CD14-positive monocyte (primary cell): Measurements from ENCODE around the gene SIM1. TPM values are rescaled to one million over a fixed set of nuclear protein-coding genes. Genes with fewer than 3 reads are reported as not detected.

Source experiments
- DNase-seq, 3 donors: peaks; one replicate each; pipeline ENCODE4 v3.0.0-alpha.2; 2011 to 2022
- H2AFZ ChIP-seq: 2 replicates; pipeline ENCODE4 v1.6.0; 2012; ENCODE audit warnings: mild to moderate bottlenecking, low read depth, low read length, inconsistent platforms; ENCODE audit not compliant: insufficient read depth, poor library complexity, severe bottlenecking
- H3K27ac ChIP-seq, 2 donors: 1 replicate in 1 of 2; 2 replicates in 1 of 2; pipeline ENCODE4 v1.5.1; 2012 to 2013; ENCODE audit warnings: low read length in 2 of 2, control low read depth in 1 of 2, inconsistent platforms in 1 of 2, low read depth in 1 of 2, mild to moderate bottlenecking in 1 of 2
- H3K27me3 ChIP-seq, 2 donors: one replicate each; pipeline versions ENCODE4 v1.6.0 to v1.6.1; 2011 to 2013; ENCODE audit warnings: low read length in 2 of 2; ENCODE audit not compliant: control insufficient read depth in 2 of 2, insufficient read depth in 2 of 2
- H3K36me3 ChIP-seq, 2 donors: replicated peaks in 1 of 2; 1 replicate in 1 of 2; 2 replicates in 1 of 2; pipeline versions ENCODE4 v1.5.1 to v1.6.1; 2012 to 2013; ENCODE audit warnings: low read length in 2 of 2, control low read depth in 1 of 2, inconsistent platforms in 1 of 2, mild to moderate bottlenecking in 1 of 2; ENCODE audit not compliant: insufficient read depth in 2 of 2, control insufficient read depth in 1 of 2
- H3K4me1 ChIP-seq, 2 donors: 1 replicate in 1 of 2; 2 replicates in 1 of 2; pipeline versions ENCODE4 v1.5.1 to v1.6.1; 2012 to 2013; ENCODE audit warnings: low read length in 2 of 2, control low read depth in 1 of 2, inconsistent platforms in 1 of 2, mild to moderate bottlenecking in 1 of 2, moderate library complexity in 1 of 2; ENCODE audit not compliant: insufficient read depth in 2 of 2, control insufficient read depth in 1 of 2
- H3K4me2 ChIP-seq: replicated peaks from 2 replicates; pipeline ENCODE3; 2012; ENCODE audit warnings: low read length, moderate library complexity, mild to moderate bottlenecking; ENCODE audit not compliant: poor library complexity, severe bottlenecking; ENCODE audit errors: extremely low read depth
- H3K4me3 ChIP-seq, 3 experiments: fragments of 200-600 bp in 1 of 3; sonication (generic) in 1 of 3; replicated peaks in 1 of 3; 1 replicate in 2 of 3; 2 replicates in 1 of 3; pipeline ENCODE4 v1.5.1; 2011 to 2013; ENCODE audit warnings: low read length in 3 of 3, mild to moderate bottlenecking in 3 of 3, control low read depth in 2 of 3, low read depth in 2 of 3, inconsistent platforms in 1 of 3, moderate library complexity in 1 of 3
- H3K79me2 ChIP-seq: 2 replicates; pipeline ENCODE4 v1.6.0; 2012; ENCODE audit warnings: mild to moderate bottlenecking, control low read depth, inconsistent platforms, low read length, moderate library complexity; ENCODE audit not compliant: insufficient read depth
- H3K9ac ChIP-seq: 2 replicates; pipeline ENCODE4 v1.6.0; 2017; ENCODE audit warnings: low read length, mild to moderate bottlenecking; ENCODE audit not compliant: insufficient read depth, poor library complexity, severe bottlenecking
- H3K9me3 ChIP-seq, 2 donors: replicated peaks in 1 of 2; 1 replicate in 1 of 2; 2 replicates in 1 of 2; pipeline versions ENCODE4 v1.5.1 to v1.6.1; 2012 to 2013; ENCODE audit warnings: low read length in 2 of 2, control low read depth in 1 of 2; ENCODE audit not compliant: control insufficient read depth in 1 of 2, insufficient read depth in 1 of 2
- H4K20me1 ChIP-seq: 2 replicates; pipeline ENCODE4 v1.6.0; 2012; ENCODE audit warnings: mild to moderate bottlenecking, low read length, control low read depth, moderate library complexity; ENCODE audit not compliant: insufficient read depth
- H3K27ac Mint-ChIP-seq, 7 donors: one replicate each; pipeline ENCODE4 v1.8.0; 2020; ENCODE audit warnings: mild to moderate bottlenecking in 7 of 7, mixed read lengths in 7 of 7, moderate library complexity in 6 of 7, inconsistent platforms in 2 of 7
- H3K27me3 Mint-ChIP-seq, 3 donors: one replicate each; pipeline ENCODE4 v1.8.0; 2021 to 2022; ENCODE audit warnings: low read depth in 3 of 3, mild to moderate bottlenecking in 3 of 3, mixed read lengths in 3 of 3, moderate library complexity in 3 of 3, inconsistent platforms in 1 of 3
- H3K36me3 Mint-ChIP-seq, 2 donors: one replicate each; pipeline ENCODE4 v1.8.0; 2020; ENCODE audit warnings: mixed read lengths in 2 of 2, inconsistent platforms in 1 of 2, mild to moderate bottlenecking in 1 of 2
- H3K4me1 Mint-ChIP-seq: one replicate; pipeline ENCODE4 v1.8.0; 2020; ENCODE audit warnings: mild to moderate bottlenecking, mixed read lengths
- H3K4me3 Mint-ChIP-seq, 2 donors: one replicate each; pipeline ENCODE4 v1.8.0; 2020; ENCODE audit warnings: mild to moderate bottlenecking in 2 of 2, mixed read lengths in 2 of 2, moderate library complexity in 1 of 2
- H3K9me3 Mint-ChIP-seq, 7 donors: one replicate each; pipeline ENCODE4 v1.8.0; 2020 to 2022; ENCODE audit warnings: mixed read lengths in 7 of 7, mild to moderate bottlenecking in 6 of 7, moderate library complexity in 6 of 7, inconsistent platforms in 2 of 7
- CTCF ChIP-seq: fragments of 200-600 bp; IDR thresholded peaks from one replicate; pipeline ENCODE4 v1.8.0; 2022; ENCODE audit warnings: antibody characterized with exemption, mild to moderate bottlenecking
- WGBS: methylation state at CpG from one replicate; pipeline ENCODE4 v1.1.5; 2013; ENCODE audit warnings: missing lambda C conversion rate; ENCODE audit not compliant: insufficient coverage; 5-methylcytosine and 5-hydroxymethylcytosine counted together
- intact Hi-C, 2 donors: fragments of 100-400 bp; cut with micrococcal nuclease; formaldehyde crosslinking; loops; one replicate each; pipeline versions ENCODE4 v1.15.0 to v1.15.1; 2023
- polyA plus RNA-seq, 3 donors: library from polyadenylated mRNA; depleted of rRNA in 1 of 3; unstranded in 2 of 3; stranded (reverse) in 1 of 3; fragments of 300-500 nt in 2 of 3; fragments of >200 nt in 1 of 3; fragmentation: Illumina TruSeq in 2 of 3; gene quantifications; 1 replicate in 2 of 3; 2 replicates in 1 of 3; pipeline ENCODE4 v1.2.3, GENCODE V29; 2012 to 2021

Gene SIM1
- polyA plus RNA-seq, 3 donors: not detected

GRCh38 chr6:100446115-100447080, 18.3 kb downstream of the SIM1 start:
- Mint-ChIP-seq H3K36me3 (peaks cover 0 to 2% of the 10 kb centered on the region in 2 donors), H3K9me3 (peaks cover 3 to 17% (median 10%) of the 10 kb centered on the region in 7 donors), H3K27me3 (peaks cover 31 to 62% (median 52%) of the 10 kb centered on the region in 3 donors), H3K4me3 (peak overlapping the region in 1 of 2 donors; percentile 58), H3K27ac (no peak overlapping the region), H3K4me1 (peaks cover 12% of the 10 kb centered on the region)
- TF ChIP-seq CTCF: no peak
- 8% methylated on average over 20 of the region's 23 CpGs for WGBS
- intact Hi-C loops: no loop called here
- Histone ChIP-seq H3K4me3 (peak overlapping the region in 1 of 3 experiments; percentile 8), H3K4me1 (peaks cover 5 to 6% of the 10 kb centered on the region in 2 donors), H3K36me3 (no peaks in the 10 kb centered on the region), H4K20me1 (no peaks in the 10 kb centered on the region), H3K4me2 (no peak overlapping the region), H3K27ac (no peak overlapping the region), H2AFZ (no peak overlapping the region), H3K9ac (no peak overlapping the region), H3K79me2 (no peaks in the 10 kb centered on the region), H3K9me3 (peaks cover 10 to 35% of the 10 kb centered on the region in 2 donors), H3K27me3 (peaks cover 85 to 95% of the 10 kb centered on the region in 2 donors)
- DNase-seq: no peak

- H2AFZ ChIP-seq: no peak overlapping the region
- no peaks in the 10 kb centered on the region for H3K79me2 ChIP-seq
- no CpG with 5 or more reads among the region's 3 CpGs for WGBS
- Mint-ChIP-seq H3K4me3 (peak overlapping the region in 1 of 2 donors; percentile 44), H3K9me3 (peaks cover 3 to 17% (median 10%) of the 10 kb centered on the region in 7 donors), H3K4me1 (peaks cover 12% of the 10 kb centered on the region), H3K27ac (no peak overlapping the region), H3K36me3 (peaks cover 0 to 2% of the 10 kb centered on the region in 2 donors), H3K27me3 (peaks cover 36 to 67% (median 52%) of the 10 kb centered on the region in 3 donors)
- no peaks in the 10 kb centered on the region for H3K36me3 ChIP-seq
- H3K27ac ChIP-seq: no peak overlapping the region
- H3K4me1 ChIP-seq: peaks cover 5 to 6% of the 10 kb centered on the region in 2 donors
- H3K9me3 ChIP-seq: peaks cover 10 to 32% of the 10 kb centered on the region in 2 donors
- no peak overlapping the region for H3K9ac ChIP-seq
- intact Hi-C loops: no loop called here
- no peak for DNase-seq
- no peak overlapping the region for H3K4me3 ChIP-seq
- H4K20me1 ChIP-seq: no peaks in the 10 kb centered on the region
- no peak for TF ChIP-seq CTCF
- no peak overlapping the region for H3K4me2 ChIP-seq
- H3K27me3 ChIP-seq: peaks cover 83 to 94% of the 10 kb centered on the region in 2 donors
These were observed 19.2 kb downstream of the SIM1 start for GRCh38 chr6:100445512-100445911.
